Osteocyte (in vitro differentiated cells): ENCODE results near the gene MYOD1. TPM values are rescaled to one million over a fixed set of nuclear protein-coding genes. Genes with fewer than 3 reads are reported as not detected.

Experiments
- DNase-seq: peaks from one replicate; pipeline ENCODE4 v3.0.0; 2021; ENCODE audit warnings: mixed read lengths; ENCODE audit not compliant: unreplicated experiment; ENCODE audit errors: extremely low spot score
- H3K27ac Mint-ChIP-seq: one replicate; pipeline ENCODE4 v1.8.0; 2021; ENCODE audit warnings: mild to moderate bottlenecking, mixed read lengths; ENCODE audit not compliant: unreplicated experiment
- H3K27me3 Mint-ChIP-seq: one replicate; pipeline ENCODE4 v1.8.0; 2021; ENCODE audit warnings: mixed read lengths; ENCODE audit not compliant: unreplicated experiment
- H3K36me3 Mint-ChIP-seq: one replicate; pipeline ENCODE4 v1.8.0; 2021; ENCODE audit warnings: mixed read lengths; ENCODE audit not compliant: unreplicated experiment
- H3K4me1 Mint-ChIP-seq: one replicate; pipeline ENCODE4 v1.8.0; 2021; ENCODE audit warnings: mixed read lengths; ENCODE audit not compliant: unreplicated experiment
- H3K4me3 Mint-ChIP-seq: one replicate; pipeline ENCODE4 v1.8.0; 2021; ENCODE audit warnings: mild to moderate bottlenecking, moderate library complexity, mixed read lengths; ENCODE audit not compliant: unreplicated experiment
- H3K9me3 Mint-ChIP-seq: one replicate; pipeline ENCODE4 v1.8.0; 2021; ENCODE audit warnings: mixed read lengths; ENCODE audit not compliant: unreplicated experiment
- CTCF ChIP-seq: fragments of 200-600 bp; sonication (generic); IDR thresholded peaks from 2 replicates; pipeline ENCODE4 v1.5.0; 2021; ENCODE audit warnings: antibody characterized with exemption, mild to moderate bottlenecking, moderate library complexity
- total RNA-seq: library from RNA; stranded (reverse); gene quantifications from 2 replicates; pipeline ENCODE4 v1.2.1, GENCODE V29; 2021

MYOD1 gene
- total RNA-seq, 1 donor from 2014 or later = not detected

- no peak overlapping the region for H3K4me3 Mint-ChIP-seq
Observed at GRCh38 chr11:17766073-17766359, 46.6 kb downstream of the MYOD1 start.

GRCh38 chr11:17766590-17766989 lies 47.2 kb downstream of the MYOD1 start:
- TF ChIP-seq CTCF = no peak
- Mint-ChIP-seq H3K4me1 (no peaks in the 10 kb centered on the region), H3K36me3 (no peaks in the 10 kb centered on the region), H3K4me3 (no peak overlapping the region), H3K27me3 (no peaks in the 10 kb centered on the region), H3K9me3 (no peaks in the 10 kb centered on the region), H3K27ac (no peak overlapping the region)
- no peak for DNase-seq

More at GRCh38 chr11:17766073-17766359, 46.6 kb downstream of the MYOD1 start:
- TF ChIP-seq CTCF = no peak
- no peaks in the 10 kb centered on the region for H3K27me3 Mint-ChIP-seq
- DNase-seq = no peak
- no peaks in the 10 kb centered on the region for H3K36me3 Mint-ChIP-seq
- no peak overlapping the region for H3K27ac Mint-ChIP-seq
- H3K9me3 Mint-ChIP-seq = no peaks in the 10 kb centered on the region
- H3K4me1 Mint-ChIP-seq = no peaks in the 10 kb centered on the region

- Mint-ChIP-seq H3K27ac (no peak overlapping the region), H3K27me3 (no peaks in the 10 kb centered on the region), H3K36me3 (no peaks in the 10 kb centered on the region), H3K4me1 (no peaks in the 10 kb centered on the region), H3K4me3 (no peak overlapping the region), H3K9me3 (no peaks in the 10 kb centered on the region)
- no peak for TF ChIP-seq CTCF
- DNase-seq = no peak
Observed at GRCh38 chr11:17767301-17767885, 48.0 kb downstream of the MYOD1 start.

GRCh38 chr11:17767914-17768313 lies 48.5 kb downstream of the MYOD1 start:
- Mint-ChIP-seq H3K36me3 (no peaks in the 10 kb centered on the region), H3K4me1 (no peaks in the 10 kb centered on the region), H3K9me3 (no peaks in the 10 kb centered on the region), H3K27ac (no peak overlapping the region), H3K4me3 (no peak overlapping the region), H3K27me3 (no peaks in the 10 kb centered on the region)
- TF ChIP-seq CTCF = no peak
- no peak for DNase-seq

GRCh38 chr11:17768547-17768946 lies 49.2 kb downstream of the MYOD1 start:
- Mint-ChIP-seq H3K9me3 (no peaks in the 10 kb centered on the region), H3K4me3 (no peak overlapping the region), H3K36me3 (no peaks in the 10 kb centered on the region), H3K4me1 (no peaks in the 10 kb centered on the region), H3K27me3 (no peaks in the 10 kb centered on the region), H3K27ac (no peak overlapping the region)
- DNase-seq = no peak
- no peak for TF ChIP-seq CTCF
